GM12878 (cell line): ENCODE results near the gene RALGAPA1. TPM values are rescaled to one million over a fixed set of nuclear protein-coding genes. Genes with fewer than 3 reads are reported as not detected.

Source experiments
- ATAC-seq: fragments of 200-7000 bp; cut with Tn5 transposase; 3 replicates; pipeline ENCODE4 v1.9.1; 2020; ENCODE audit warnings: mild to moderate bottlenecking, moderate library complexity
- BruUV-seq: library from RNA; stranded (reverse); fragments of 400-500 nt; replicated peaks from 2 replicates; lab custom pipeline; 2021; lab: Mats Ljungman, UMichigan
- CTCF ChIA-PET: fragments of 300-600 bp; sonication (Branson Sonifier 250); formaldehyde crosslinking; extraction: SDS; loops from one replicate; lab custom pipeline; 2021; ENCODE audit warnings: inconsistent platforms; lab: Yijun Ruan, JAX
- POLR2A ChIA-PET: fragments of 350-600 bp; formaldehyde crosslinking; extraction: SDS; loops from one replicate; lab custom pipeline; 2021; ENCODE audit warnings: inconsistent platforms; lab: Charles Lee
- RAD21 ChIA-PET: fragments of 300-600 bp; sonication (Branson Sonifier 250); formaldehyde crosslinking; loops from one replicate; lab custom pipeline; 2023; ENCODE audit warnings: antibody characterized with exemption; ENCODE audit not compliant: unreplicated experiment; lab: Charles Lee
- SMC1A ChIA-PET: fragments of 300-600 bp; sonication (Branson Sonifier 250); formaldehyde crosslinking; loops from one replicate; lab custom pipeline; 2023; ENCODE audit not compliant: unreplicated experiment, uncharacterized antibody; lab: Charles Lee
- DNase-seq: peaks from one replicate; pipeline ENCODE4 v3.0.0-alpha.2; 2011; ENCODE audit warnings: low read depth, low spot score
- FAIRE-seq: peaks from 3 replicates; lab custom pipeline; 2011; peaks lifted over from hg19 to GRCh38; lab: Jason Lieb, UNC
- H2AFZ ChIP-seq: 2 replicates; pipeline ENCODE4 v1.6.0; 2011; ENCODE audit warnings: low read depth, low read length, control low read depth; ENCODE audit not compliant: control insufficient read depth
- H3K27ac ChIP-seq: 2 replicates; pipeline ENCODE4 v1.5.1; 2011; ENCODE audit warnings: control low read depth; ENCODE audit not compliant: control insufficient read depth, insufficient read depth
- H3K27me3 ChIP-seq, 2 experiments: replicated peaks in 1 of 2; 2 replicates each; pipeline versions ENCODE4 v1.6.0 to v1.6.1; 2011; ENCODE audit warnings: low read length in 1 of 2; ENCODE audit not compliant: control insufficient read depth in 2 of 2, insufficient read depth in 2 of 2
- H3K36me3 ChIP-seq, 2 experiments: 2 replicates each; pipeline ENCODE4 v1.5.1; 2011; ENCODE audit warnings: low read length in 1 of 2; ENCODE audit not compliant: control insufficient read depth in 2 of 2, insufficient read depth in 2 of 2
- H3K4me1 ChIP-seq: 2 replicates; pipeline ENCODE4 v1.6.1; 2011; ENCODE audit warnings: mild to moderate bottlenecking, low read length, moderate library complexity, mixed read lengths; ENCODE audit not compliant: control insufficient read depth, insufficient read depth
- H3K4me2 ChIP-seq: 2 replicates; pipeline ENCODE4 v1.6.0; 2011; ENCODE audit warnings: control low read depth; ENCODE audit not compliant: control insufficient read depth, insufficient read depth
- H3K4me3 ChIP-seq: fragments of 200-600 bp; sonication (generic); 2 replicates; pipeline ENCODE4 v1.5.1; 2016
- H3K79me2 ChIP-seq: 2 replicates; pipeline ENCODE4 v1.6.0; 2011; ENCODE audit warnings: low read length; ENCODE audit not compliant: control insufficient read depth, insufficient read depth
- H3K9ac ChIP-seq: 2 replicates; pipeline ENCODE4 v1.8.0; 2011; ENCODE audit warnings: low read length, control low read depth, mixed read lengths; ENCODE audit not compliant: control insufficient read depth, insufficient read depth
- H3K9me3 ChIP-seq: replicated peaks from 3 replicates; pipeline ENCODE4 v1.5.1; 2011; ENCODE audit warnings: mild to moderate bottlenecking, low read length; ENCODE audit not compliant: control insufficient read depth, insufficient read depth
- H4K20me1 ChIP-seq: 2 replicates; pipeline ENCODE4 v1.6.0; 2011; ENCODE audit not compliant: control insufficient read depth, insufficient read depth
- MYB ChIP-seq: fragments of 150-350 bp; IDR thresholded peaks from 2 replicates; pipeline ENCODE4 v1.6.1; 2014; ENCODE audit warnings: mild to moderate bottlenecking, low read depth, low read length, borderline replicate concordance
- RAD51 ChIP-seq: fragments of 450-650 bp; IDR thresholded peaks from 2 replicates; pipeline ENCODE4 v1.6.1; 2016; ENCODE audit warnings: moderate library complexity, mild to moderate bottlenecking, inconsistent platforms
- SPI1 ChIP-seq: IDR thresholded peaks from 2 replicates; pipeline ENCODE4 v1.6.1; 2011; ENCODE audit warnings: low read depth, mild to moderate bottlenecking, low read length, moderate library complexity, borderline replicate concordance; ENCODE audit not compliant: insufficient read depth
- TAF1 ChIP-seq: IDR thresholded peaks from 2 replicates; pipeline ENCODE4 v1.6.1; 2011; ENCODE audit warnings: mild to moderate bottlenecking, low read depth, low read length, borderline replicate concordance
- WGBS: methylation state at CpG from one replicate; pipeline ENCODE4 v1.1.6; 2016; ENCODE audit warnings: low lambda C conversion rate; ENCODE audit not compliant: insufficient replicate concordance, insufficient coverage; ENCODE audit errors: missing lambda C conversion rate; 5-methylcytosine and 5-hydroxymethylcytosine counted together
- in situ Hi-C: fragments of 300-500 bp; cut with MboI; formaldehyde crosslinking; loops from 9 replicates; pipeline ENCODE4 v1.14.3; 2018; ENCODE audit warnings: mixed read lengths
- intact Hi-C: fragments of 100-400 bp; cut with micrococcal nuclease; formaldehyde crosslinking; loops from one replicate; pipeline ENCODE4 v1.14.2; 2022; ENCODE audit not compliant: unreplicated experiment
- polyA plus RNA-seq, 11 experiments: library from polyadenylated mRNA; depleted of rRNA in 4 of 11; unstranded in 6 of 11; stranded (reverse) in 5 of 11; fragments of >200 nt; fragmentation: Nextera tagmentation in 4 of 11; fragmentation: Illumina TruSeq in 1 of 11; extraction: Ambion mirVana in 4 of 11; extraction: Trizol in 1 of 11; gene quantifications; 1 replicate in 1 of 11; 2 replicates in 10 of 11; pipeline versions ENCODE4 v1.2.1 to v1.2.3, GENCODE V29; 2011 to 2016; ENCODE audit warnings: inconsistent platforms in 2 of 11, missing spikeins in 2 of 11, low read depth in 1 of 11
- total RNA-seq, 4 experiments: library from RNA; depleted of rRNA in 3 of 4; stranded (reverse); fragments of >200 nt in 3 of 4; fragmentation: Illumina TruSeq in 1 of 4; extraction: Trizol in 1 of 4; gene quantifications; 2 replicates each; pipeline versions ENCODE4 v1.2.1 to v1.2.3, GENCODE V29; 2013 to 2021
- TF ChIP-seq, protein P1 (sequence below): fragments of 450-650 bp; IDR thresholded peaks from 2 replicates; pipeline ENCODE4 v1.6.1; 2018; ENCODE audit warnings: borderline replicate concordance, mild to moderate bottlenecking; ENCODE audit not compliant: partially characterized antibody
- TF ChIP-seq, protein P2 (sequence below): fragments of 450-650 bp; formaldehyde crosslinking; IDR thresholded peaks from 2 replicates; pipeline ENCODE4 v1.4.0; 2022; ENCODE audit warnings: mild to moderate bottlenecking, moderate library complexity
- TF ChIP-seq, protein P3 (sequence below): fragments of 450-650 bp; IDR thresholded peaks from 2 replicates; pipeline ENCODE4 v1.6.1; 2016; ENCODE audit warnings: mild to moderate bottlenecking
- TF ChIP-seq, protein P4 (sequence below): IDR thresholded peaks from 2 replicates; pipeline ENCODE4 v1.6.1; 2011; ENCODE audit warnings: low read depth, low read length, improper control_type of control experiment, borderline replicate concordance
- TF ChIP-seq, protein P5 (sequence below): fragments of 450-650 bp; IDR thresholded peaks from 2 replicates; pipeline ENCODE4 v1.6.1; 2017; ENCODE audit warnings: mild to moderate bottlenecking, low read depth, inconsistent platforms; ENCODE audit not compliant: poor library complexity, severe bottlenecking

RALGAPA1 gene
- total and polyA plus RNA-seq, 10 of the 15 experiments (the other 5 are each of a cell fraction or from before 2014, with no cell fraction given), result 5.6 to 26.7 (median 14.7) TPM

DNA sequence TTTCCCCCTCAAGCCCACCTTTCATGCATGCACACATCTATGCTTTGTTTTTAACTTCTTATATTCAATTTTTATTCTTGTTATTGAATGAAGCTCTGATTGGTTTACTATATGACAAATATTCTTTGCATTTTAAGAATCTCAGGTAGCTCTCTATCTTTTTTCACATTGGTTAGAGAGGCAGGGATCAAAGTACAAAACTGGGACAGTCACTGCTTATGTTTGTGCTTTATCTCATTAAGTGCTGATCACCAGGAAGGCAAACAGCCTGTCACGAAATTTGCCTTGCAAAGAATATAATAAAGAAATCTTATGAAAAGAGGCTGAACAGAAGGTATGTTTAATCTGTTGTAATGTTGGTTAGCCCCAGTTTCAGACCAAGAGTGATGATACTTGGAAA is 304.8 kb downstream of the RALGAPA1 start (continued):
- TF ChIP-seq, protein P1, sequence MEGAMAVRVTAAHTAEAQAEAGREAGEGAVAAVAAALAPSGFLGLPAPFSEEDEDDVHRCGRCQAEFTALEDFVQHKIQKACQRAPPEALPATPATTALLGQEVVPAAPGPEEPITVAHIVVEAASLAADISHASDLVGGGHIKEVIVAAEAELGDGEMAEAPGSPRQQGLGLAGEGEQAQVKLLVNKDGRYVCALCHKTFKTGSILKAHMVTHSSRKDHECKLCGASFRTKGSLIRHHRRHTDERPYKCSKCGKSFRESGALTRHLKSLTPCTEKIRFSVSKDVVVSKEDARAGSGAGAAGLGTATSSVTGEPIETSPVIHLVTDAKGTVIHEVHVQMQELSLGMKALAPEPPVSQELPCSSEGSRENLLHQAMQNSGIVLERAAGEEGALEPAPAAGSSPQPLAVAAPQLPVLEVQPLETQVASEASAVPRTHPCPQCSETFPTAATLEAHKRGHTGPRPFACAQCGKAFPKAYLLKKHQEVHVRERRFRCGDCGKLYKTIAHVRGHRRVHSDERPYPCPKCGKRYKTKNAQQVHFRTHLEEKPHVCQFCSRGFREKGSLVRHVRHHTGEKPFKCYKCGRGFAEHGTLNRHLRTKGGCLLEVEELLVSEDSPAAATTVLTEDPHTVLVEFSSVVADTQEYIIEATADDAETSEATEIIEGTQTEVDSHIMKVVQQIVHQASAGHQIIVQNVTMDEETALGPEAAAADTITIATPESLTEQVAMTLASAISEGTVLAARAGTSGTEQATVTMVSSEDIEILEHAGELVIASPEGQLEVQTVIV, result no peak
- TF ChIP-seq, protein P2, sequence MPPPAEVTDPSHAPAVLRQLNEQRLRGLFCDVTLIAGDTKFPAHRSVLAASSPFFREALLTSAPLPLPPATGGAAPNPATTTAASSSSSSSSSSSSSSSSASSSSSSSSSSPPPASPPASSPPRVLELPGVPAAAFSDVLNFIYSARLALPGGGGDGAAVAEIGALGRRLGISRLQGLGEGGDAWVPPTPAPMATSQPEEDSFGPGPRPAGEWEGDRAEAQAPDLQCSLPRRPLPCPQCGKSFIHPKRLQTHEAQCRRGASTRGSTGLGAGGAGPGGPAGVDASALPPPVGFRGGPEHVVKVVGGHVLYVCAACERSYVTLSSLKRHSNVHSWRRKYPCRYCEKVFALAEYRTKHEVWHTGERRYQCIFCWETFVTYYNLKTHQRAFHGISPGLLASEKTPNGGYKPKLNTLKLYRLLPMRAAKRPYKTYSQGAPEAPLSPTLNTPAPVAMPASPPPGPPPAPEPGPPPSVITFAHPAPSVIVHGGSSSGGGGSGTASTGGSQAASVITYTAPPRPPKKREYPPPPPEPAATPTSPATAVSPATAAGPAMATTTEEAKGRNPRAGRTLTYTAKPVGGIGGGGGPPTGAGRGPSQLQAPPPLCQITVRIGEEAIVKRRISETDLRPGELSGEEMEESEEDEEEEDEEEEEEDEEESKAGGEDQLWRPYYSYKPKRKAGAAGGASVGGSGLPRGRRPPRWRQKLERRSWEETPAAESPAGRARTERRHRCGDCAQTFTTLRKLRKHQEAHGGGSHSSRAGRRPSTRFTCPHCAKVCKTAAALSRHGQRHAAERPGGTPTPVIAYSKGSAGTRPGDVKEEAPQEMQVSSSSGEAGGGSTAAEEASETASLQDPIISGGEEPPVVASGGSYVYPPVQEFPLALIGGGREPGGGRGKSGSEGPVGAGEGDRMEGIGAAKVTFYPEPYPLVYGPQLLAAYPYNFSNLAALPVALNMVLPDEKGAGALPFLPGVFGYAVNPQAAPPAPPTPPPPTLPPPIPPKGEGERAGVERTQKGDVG (CRISPR knock-in tag), result no peak
- TF ChIP-seq, protein P3, sequence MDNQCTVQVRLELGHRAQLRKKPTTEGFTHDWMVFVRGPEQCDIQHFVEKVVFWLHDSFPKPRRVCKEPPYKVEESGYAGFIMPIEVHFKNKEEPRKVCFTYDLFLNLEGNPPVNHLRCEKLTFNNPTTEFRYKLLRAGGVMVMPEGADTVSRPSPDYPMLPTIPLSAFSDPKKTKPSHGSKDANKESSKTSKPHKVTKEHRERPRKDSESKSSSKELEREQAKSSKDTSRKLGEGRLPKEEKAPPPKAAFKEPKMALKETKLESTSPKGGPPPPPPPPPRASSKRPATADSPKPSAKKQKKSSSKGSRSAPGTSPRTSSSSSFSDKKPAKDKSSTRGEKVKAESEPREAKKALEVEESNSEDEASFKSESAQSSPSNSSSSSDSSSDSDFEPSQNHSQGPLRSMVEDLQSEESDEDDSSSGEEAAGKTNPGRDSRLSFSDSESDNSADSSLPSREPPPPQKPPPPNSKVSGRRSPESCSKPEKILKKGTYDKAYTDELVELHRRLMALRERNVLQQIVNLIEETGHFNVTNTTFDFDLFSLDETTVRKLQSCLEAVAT, result no peak
- no peak for TF ChIP-seq RAD51

DNA sequence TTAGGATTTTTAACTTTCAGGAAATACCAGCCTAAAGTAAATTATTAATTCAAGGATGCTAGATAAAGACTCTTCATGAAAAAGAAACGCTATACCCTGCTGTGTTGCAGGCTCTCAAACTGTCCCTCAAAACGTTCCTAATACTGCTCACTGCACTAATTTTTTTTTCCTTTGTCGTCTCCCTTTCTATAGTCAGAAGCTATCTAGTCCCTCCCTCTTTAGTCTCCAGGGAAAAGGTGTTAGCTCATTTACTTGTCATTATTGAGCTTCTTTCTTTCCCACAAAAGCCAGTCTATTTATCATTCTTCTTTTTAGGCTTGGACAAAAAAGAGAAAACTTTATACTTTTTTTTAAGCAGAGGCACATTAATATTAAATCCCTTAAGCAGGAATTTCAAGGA is 305.4 kb downstream of the RALGAPA1 start:
- no TSS peak for BruUV-seq
- Histone ChIP-seq H3K79me2 (no peaks in the 10 kb centered on the region), H3K27me3 (no peaks in the 10 kb centered on the region), H3K27ac (no peak overlapping the region), H3K36me3 (no peaks in the 10 kb centered on the region), H4K20me1 (no peaks in the 10 kb centered on the region), H2AFZ (no peak overlapping the region), H3K4me2 (no peak overlapping the region), H3K4me1 (no peaks in the 10 kb centered on the region), H3K9ac (no peak overlapping the region), H3K4me3 (no peak overlapping the region), H3K9me3 (no peaks in the 10 kb centered on the region)
- DNase-seq (no peak), FAIRE-seq (no peak), ATAC-seq (no peak)
- in situ Hi-C loops, result no loop called here
- intact Hi-C loops, result no loop called here
- POLR2A ChIA-PET, result no interaction called here
- 26% methylated on average over 3 of the region's 3 CpGs for WGBS
- CTCF ChIA-PET, result no interaction called here
- RAD21 ChIA-PET, result no interaction called here
- SMC1A ChIA-PET, result no interaction called here
- TF ChIP-seq, protein P4, sequence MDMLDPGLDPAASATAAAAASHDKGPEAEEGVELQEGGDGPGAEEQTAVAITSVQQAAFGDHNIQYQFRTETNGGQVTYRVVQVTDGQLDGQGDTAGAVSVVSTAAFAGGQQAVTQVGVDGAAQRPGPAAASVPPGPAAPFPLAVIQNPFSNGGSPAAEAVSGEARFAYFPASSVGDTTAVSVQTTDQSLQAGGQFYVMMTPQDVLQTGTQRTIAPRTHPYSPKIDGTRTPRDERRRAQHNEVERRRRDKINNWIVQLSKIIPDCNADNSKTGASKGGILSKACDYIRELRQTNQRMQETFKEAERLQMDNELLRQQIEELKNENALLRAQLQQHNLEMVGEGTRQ, result no peak
- TF ChIP-seq MYB, result no peak
- TF ChIP-seq SPI1, result no peak
- TF ChIP-seq, protein P3, result no peak
- no peak for TF ChIP-seq TAF1
- TF ChIP-seq, protein P5, sequence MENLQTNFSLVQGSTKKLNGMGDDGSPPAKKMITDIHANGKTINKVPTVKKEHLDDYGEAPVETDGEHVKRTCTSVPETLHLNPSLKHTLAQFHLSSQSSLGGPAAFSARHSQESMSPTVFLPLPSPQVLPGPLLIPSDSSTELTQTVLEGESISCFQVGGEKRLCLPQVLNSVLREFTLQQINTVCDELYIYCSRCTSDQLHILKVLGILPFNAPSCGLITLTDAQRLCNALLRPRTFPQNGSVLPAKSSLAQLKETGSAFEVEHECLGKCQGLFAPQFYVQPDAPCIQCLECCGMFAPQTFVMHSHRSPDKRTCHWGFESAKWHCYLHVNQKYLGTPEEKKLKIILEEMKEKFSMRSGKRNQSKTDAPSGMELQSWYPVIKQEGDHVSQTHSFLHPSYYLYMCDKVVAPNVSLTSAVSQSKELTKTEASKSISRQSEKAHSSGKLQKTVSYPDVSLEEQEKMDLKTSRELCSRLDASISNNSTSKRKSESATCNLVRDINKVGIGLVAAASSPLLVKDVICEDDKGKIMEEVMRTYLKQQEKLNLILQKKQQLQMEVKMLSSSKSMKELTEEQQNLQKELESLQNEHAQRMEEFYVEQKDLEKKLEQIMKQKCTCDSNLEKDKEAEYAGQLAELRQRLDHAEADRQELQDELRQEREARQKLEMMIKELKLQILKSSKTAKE, result no peak
